Thyroid gland (tissue), 4 donors: ENCODE results near the gene PTGFRN. TPM values are rescaled to one million over a fixed set of nuclear protein-coding genes. Genes with fewer than 3 reads are reported as not detected.

Experiments used
- DNase-seq, 2 donors: peaks; one replicate each; pipeline ENCODE4 v3.0.0-alpha.2; 2019
- H3K27ac ChIP-seq, 3 donors: fragments of 200-600 bp; sonication (generic); 1 replicate in 2 of 3; 2 replicates in 1 of 3; pipeline ENCODE4 v1.5.1; 2016 to 2019; ENCODE audit warnings: mild to moderate bottlenecking in 1 of 3, moderate library complexity in 1 of 3
- H3K27me3 ChIP-seq: fragments of 200-600 bp; sonication (generic); one replicate; pipeline ENCODE4 v1.5.1; 2019
- H3K36me3 ChIP-seq, 2 donors: fragments of 200-600 bp; sonication (generic); one replicate each; pipeline ENCODE4 v1.5.1; 2016 to 2019
- H3K4me1 ChIP-seq, 2 donors: fragments of 200-600 bp; sonication (generic); one replicate each; pipeline ENCODE4 v1.5.1; 2017 to 2019
- H3K4me3 ChIP-seq, 3 donors: fragments of 200-600 bp; sonication (generic); replicated peaks in 1 of 3; 1 replicate in 2 of 3; 2 replicates in 1 of 3; pipeline ENCODE4 v1.5.1; 2016; ENCODE audit warnings: mild to moderate bottlenecking in 1 of 3
- H3K9me3 ChIP-seq: fragments of 200-600 bp; sonication (generic); one replicate; pipeline ENCODE4 v1.5.1; 2017
- POLR2A ChIP-seq, 2 donors: fragments of 450-650 bp; IDR thresholded peaks; one replicate each; pipeline ENCODE4 v1.6.1; 2017; ENCODE audit warnings: antibody characterized with exemption in 2 of 2, mild to moderate bottlenecking in 2 of 2, moderate library complexity in 1 of 2
- WGBS, 2 donors: methylation state at CpG; one replicate each; pipeline ENCODE4 v1.1.5; 2017; 5-methylcytosine and 5-hydroxymethylcytosine counted together
- intact Hi-C: fragments of 100-400 bp; cut with DNase I; formaldehyde crosslinking; loops from one replicate; pipeline ENCODE4 v1.15.1; 2023
- total RNA-seq, 4 donors: library from RNA; depleted of rRNA; stranded (reverse); fragments of >200 nt; gene quantifications; one replicate each; pipeline ENCODE4 v1.2.3, GENCODE V29; 2016
- TF ChIP-seq, protein P1 (sequence below), 6 experiments: fragments of 200-600 bp in 3 of 6; fragments of 450-650 bp in 3 of 6; sonication (generic) in 3 of 6; IDR thresholded peaks; one replicate each; pipeline ENCODE4 v1.5.1; 2016 to 2019; ENCODE audit warnings: antibody characterized with exemption in 6 of 6, mild to moderate bottlenecking in 2 of 6, inconsistent platforms in 1 of 6, moderate library complexity in 1 of 6

PTGFRN gene
- total RNA-seq, 4 donors from 2014 or later: 18.7 to 38.7 (median 27.6) TPM

DNA sequence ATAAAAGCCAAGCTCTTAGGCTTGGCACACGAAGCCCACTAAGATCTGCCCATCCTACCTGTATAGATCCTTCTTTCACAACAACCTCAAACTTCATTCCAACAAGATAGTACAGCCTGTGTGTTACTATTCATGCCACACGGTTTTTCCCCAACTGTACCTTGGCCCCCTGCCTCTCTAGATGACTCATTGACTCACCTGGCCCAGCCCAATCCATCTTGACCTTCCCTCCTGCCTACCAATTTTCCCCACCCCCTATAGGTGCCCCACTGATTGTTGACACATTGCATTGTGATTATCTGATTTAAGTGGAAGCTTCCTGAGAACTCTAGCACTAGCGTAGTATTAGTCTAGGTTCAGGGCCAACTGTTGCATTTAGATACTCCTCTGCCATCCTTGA lies 89.9 kb downstream of the PTGFRN start:
- Histone ChIP-seq H3K27me3 (no peaks in the 10 kb centered on the region), H3K36me3 (no peaks in the 10 kb centered on the region), H3K27ac (no peak overlapping the region), H3K4me3 (no peak overlapping the region), H3K9me3 (no peaks in the 10 kb centered on the region), H3K4me1 (no peaks in the 10 kb centered on the region)
- WGBS, 2 donors: 74 to 79% methylated on average over 3 of the region's 3 CpGs
- intact Hi-C loops: no loop called here
- DNase-seq: no peak
- TF ChIP-seq, protein P1, sequence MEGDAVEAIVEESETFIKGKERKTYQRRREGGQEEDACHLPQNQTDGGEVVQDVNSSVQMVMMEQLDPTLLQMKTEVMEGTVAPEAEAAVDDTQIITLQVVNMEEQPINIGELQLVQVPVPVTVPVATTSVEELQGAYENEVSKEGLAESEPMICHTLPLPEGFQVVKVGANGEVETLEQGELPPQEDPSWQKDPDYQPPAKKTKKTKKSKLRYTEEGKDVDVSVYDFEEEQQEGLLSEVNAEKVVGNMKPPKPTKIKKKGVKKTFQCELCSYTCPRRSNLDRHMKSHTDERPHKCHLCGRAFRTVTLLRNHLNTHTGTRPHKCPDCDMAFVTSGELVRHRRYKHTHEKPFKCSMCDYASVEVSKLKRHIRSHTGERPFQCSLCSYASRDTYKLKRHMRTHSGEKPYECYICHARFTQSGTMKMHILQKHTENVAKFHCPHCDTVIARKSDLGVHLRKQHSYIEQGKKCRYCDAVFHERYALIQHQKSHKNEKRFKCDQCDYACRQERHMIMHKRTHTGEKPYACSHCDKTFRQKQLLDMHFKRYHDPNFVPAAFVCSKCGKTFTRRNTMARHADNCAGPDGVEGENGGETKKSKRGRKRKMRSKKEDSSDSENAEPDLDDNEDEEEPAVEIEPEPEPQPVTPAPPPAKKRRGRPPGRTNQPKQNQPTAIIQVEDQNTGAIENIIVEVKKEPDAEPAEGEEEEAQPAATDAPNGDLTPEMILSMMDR (IDR thresholded peaks at IDR 0.05): no peak
- no peak for TF ChIP-seq POLR2A (IDR thresholded peaks at IDR 0.05)

DNA sequence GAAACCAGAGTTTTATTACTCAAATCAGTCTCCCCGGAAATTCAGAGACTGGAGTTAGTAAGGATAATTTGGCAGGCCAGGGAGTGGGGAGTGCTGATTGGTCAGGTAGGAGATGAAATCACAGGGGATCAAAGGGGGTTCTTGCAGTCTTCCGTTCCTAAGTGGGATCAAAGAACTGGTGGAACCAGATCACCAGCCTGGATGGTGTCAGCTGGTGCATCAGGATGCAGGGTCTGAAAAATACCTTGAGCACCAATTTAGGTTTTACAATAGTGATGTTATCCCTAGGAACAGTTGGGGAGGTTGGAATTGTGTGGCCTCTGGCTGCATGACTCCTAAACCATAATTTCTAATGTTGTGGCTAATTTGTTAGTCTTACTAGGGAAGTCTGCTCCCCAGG lies 90.4 kb downstream of the PTGFRN start:
- Histone ChIP-seq H3K36me3 (no peaks in the 10 kb centered on the region), H3K9me3 (no peaks in the 10 kb centered on the region), H3K4me1 (no peaks in the 10 kb centered on the region), H3K4me3 (no peak overlapping the region), H3K27me3 (no peaks in the 10 kb centered on the region), H3K27ac (no peak overlapping the region)
- DNase-seq: no peak
- WGBS, 2 donors: 85 to 94% methylated on average over 2 of the region's 2 CpGs
- intact Hi-C loops: no loop called here
- no peak for TF ChIP-seq POLR2A (IDR thresholded peaks at IDR 0.05)

DNA sequence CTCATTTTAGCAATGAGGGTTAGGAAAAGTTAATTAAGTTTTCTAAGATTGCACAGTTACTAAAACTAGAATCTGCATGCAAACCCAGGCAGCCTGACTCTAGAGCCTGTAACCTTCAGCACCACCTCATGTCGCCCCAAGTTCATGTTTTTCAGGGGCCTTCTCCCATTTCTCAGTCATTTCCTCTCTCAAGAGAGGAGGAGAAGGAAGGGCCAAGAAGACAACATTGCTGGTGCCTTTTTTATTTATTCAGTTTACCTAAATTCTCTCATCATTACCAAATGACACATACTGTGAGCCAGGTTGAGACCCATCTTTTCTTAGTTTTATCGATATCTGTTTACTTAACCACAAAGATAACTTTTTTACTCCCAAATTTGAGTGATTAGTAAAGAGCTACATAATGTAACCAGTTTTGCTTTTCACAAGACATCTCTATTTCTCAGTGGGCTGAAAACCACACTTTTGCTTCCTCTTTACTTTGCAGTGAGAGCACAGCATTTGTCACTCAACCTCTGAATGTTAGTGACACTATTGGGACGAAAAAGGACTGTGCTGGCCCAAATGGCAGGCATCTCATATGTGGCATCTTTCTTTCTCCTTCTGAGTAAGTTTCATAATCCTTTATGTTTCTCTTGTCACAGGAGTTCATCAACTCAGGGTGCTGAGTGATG lies 91.7 kb downstream of the PTGFRN start, which contains the start of gene CD101:
CD101 (plus strand) TSS at position 507 of the 674 bp plus-strand sequence; CDS start at position 565, 58 bp downstream.
- H3K36me3 ChIP-seq: no peaks in the 10 kb centered on the region
- intact Hi-C loops: no loop called here
- no peak for DNase-seq
- WGBS, 2 donors: 92% methylated on average over 3 of the region's 3 CpGs
- no peak within 1 kb of the TSS for H3K4me3 ChIP-seq
- TF ChIP-seq, protein P1 (IDR thresholded peaks at IDR 0.05): no peak
- no peak for TF ChIP-seq POLR2A (IDR thresholded peaks at IDR 0.05)
- H3K27ac ChIP-seq: no peak within 1 kb of the TSS
- no peaks in the 10 kb centered on the region for H3K4me1 ChIP-seq
- no peaks in the 10 kb centered on the region for H3K27me3 ChIP-seq
- no peaks in the 10 kb centered on the region for H3K9me3 ChIP-seq

DNA sequence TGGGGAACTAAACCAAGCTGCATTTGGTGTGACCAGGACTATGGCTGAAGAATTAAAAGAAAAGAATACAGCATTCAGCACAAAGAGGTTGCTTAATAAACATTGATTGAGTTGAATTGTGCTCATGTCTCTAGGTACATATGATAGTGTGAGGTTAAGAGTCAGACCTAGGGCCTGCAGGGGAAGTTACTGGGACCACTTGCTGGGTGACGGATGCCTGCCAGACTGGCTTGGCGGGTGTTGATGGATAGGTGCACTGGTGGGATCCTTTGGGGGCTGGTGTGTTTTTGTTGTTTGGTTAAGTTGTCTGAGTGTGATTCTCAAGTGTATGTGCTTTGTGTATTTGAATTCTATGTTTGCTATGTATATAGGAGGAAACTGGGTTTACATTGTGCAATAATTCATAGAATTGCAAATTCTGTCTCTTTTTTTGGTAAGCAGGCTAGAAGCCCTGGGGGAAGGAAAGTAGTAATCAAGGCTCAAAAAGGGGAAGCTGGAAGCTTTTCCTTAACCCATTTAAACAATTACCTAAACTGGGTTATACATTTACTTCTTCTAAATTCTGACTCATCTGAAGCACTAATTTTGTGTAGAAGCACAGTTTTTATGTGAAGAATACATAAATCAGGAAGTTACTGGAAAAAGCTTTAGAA lies 93.6 kb downstream of the PTGFRN start:
- no peak for TF ChIP-seq POLR2A (IDR thresholded peaks at IDR 0.05)
- TF ChIP-seq, protein P1 (IDR thresholded peaks at IDR 0.05): no peak
- Histone ChIP-seq H3K27me3 (no peaks in the 10 kb centered on the region), H3K27ac (no peak overlapping the region), H3K36me3 (no peaks in the 10 kb centered on the region), H3K4me1 (no peaks in the 10 kb centered on the region), H3K4me3 (no peak overlapping the region), H3K9me3 (no peaks in the 10 kb centered on the region)
- intact Hi-C loops: no loop called here
- 90 to 94% methylated on average over 2 of the region's 2 CpGs for WGBS, 2 donors
- no peak for DNase-seq

DNA sequence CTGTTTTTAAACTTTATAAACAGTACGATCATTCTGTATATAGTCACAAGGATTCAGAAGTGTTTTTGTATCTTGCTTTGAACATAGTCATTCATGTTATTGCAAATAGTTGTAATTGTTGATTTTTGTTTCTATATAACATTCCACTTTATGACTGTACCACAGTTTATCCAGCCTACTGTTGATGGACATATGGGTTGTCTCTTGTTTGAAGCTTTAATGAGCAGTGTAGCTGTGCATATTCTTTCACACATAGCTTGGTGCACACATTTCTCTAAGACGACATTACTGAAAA lies 98.0 kb downstream of the PTGFRN start:
- intact Hi-C loops: no loop called here
- Histone ChIP-seq H3K27ac (no peak overlapping the region), H3K27me3 (no peaks in the 10 kb centered on the region), H3K9me3 (no peaks in the 10 kb centered on the region), H3K4me3 (no peak overlapping the region), H3K4me1 (no peaks in the 10 kb centered on the region), H3K36me3 (no peaks in the 10 kb centered on the region)
- DNase-seq: no peak
- TF ChIP-seq, protein P1 (IDR thresholded peaks at IDR 0.05): no peak
- TF ChIP-seq POLR2A (IDR thresholded peaks at IDR 0.05): no peak
- WGBS, 2 donors: 96% methylated on average over 2 of the region's 2 CpGs
